Left lung (tissue), 10 donors: Measurements from ENCODE around the gene ASB1. TPM values are rescaled to one million over a fixed set of nuclear protein-coding genes. Genes with fewer than 3 reads are reported as not detected.

Experiments
- ATAC-seq: fragments of 200-7000 bp; cut with Tn5 transposase; one replicate; pipeline ENCODE4 v1.9.1; 2020; ENCODE audit warnings: moderate library complexity
- DNase-seq, 4 donors: peaks; one replicate each; pipeline ENCODE4 v3.0.0-alpha.2; 2013 to 2020
- H3K27ac ChIP-seq, 2 donors: fragments of 200-600 bp; sonication (generic) in 1 of 2; one replicate each; pipeline versions ENCODE4 v1.5.0 to v1.8.0; 2020 to 2021
- H3K27me3 ChIP-seq, 2 donors: fragments of 200-600 bp; sonication (generic) in 1 of 2; one replicate each; pipeline versions ENCODE4 v1.5.0 to v1.8.0; 2020 to 2021
- H3K36me3 ChIP-seq, 2 donors: fragments of 200-600 bp; sonication (generic) in 1 of 2; one replicate each; pipeline versions ENCODE4 v1.5.0 to v1.8.0; 2020 to 2021
- H3K4me1 ChIP-seq, 2 donors: fragments of 200-600 bp; one replicate each; pipeline ENCODE4 v1.8.0; 2021
- H3K4me3 ChIP-seq, 2 donors: fragments of 200-600 bp; sonication (generic) in 1 of 2; one replicate each; pipeline versions ENCODE4 v1.5.0 to v1.8.0; 2020 to 2021; ENCODE audit warnings: mild to moderate bottlenecking in 1 of 2
- H3K9me3 ChIP-seq, 2 donors: fragments of 200-600 bp; sonication (generic) in 1 of 2; one replicate each; pipeline versions ENCODE4 v1.5.0 to v1.8.0; 2020 to 2021
- CTCF ChIP-seq, 2 donors: fragments of 200-600 bp; sonication (generic) in 1 of 2; IDR thresholded peaks; one replicate each; pipeline versions ENCODE4 v1.5.0 to v1.8.0; 2021; ENCODE audit warnings: antibody characterized with exemption in 2 of 2
- intact Hi-C, 2 donors: fragments of 100-400 bp; cut with DNase I; formaldehyde crosslinking; loops; one replicate each; pipeline versions ENCODE4 v1.11.2 to v1.14.2; 2022
- polyA plus RNA-seq, 6 donors: library from polyadenylated mRNA; unstranded; fragments of 120-200 nt; gene quantifications; one replicate each; pipeline ENCODE4 v1.2.1, GENCODE V29; 2013; ENCODE audit not compliant: insufficient read length in 6 of 6
- total RNA-seq, 2 donors: library from RNA; stranded (reverse); fragmentation: NEBNext Ultra II Directional; extraction: Animal tissue kit (Norgen Biotek cat#: 25700); gene quantifications; one replicate each; pipeline ENCODE4 v1.2.1, GENCODE V29; 2021
- donor health status: DM: no; HTN: yes; CAD: no.
- donor health status: DM: no; HTN: no; CAD: no.

The ASB1 gene
- total and polyA plus RNA-seq, 8 donors = 16.6 to 33.4 (median 27.4) TPM

DNA sequence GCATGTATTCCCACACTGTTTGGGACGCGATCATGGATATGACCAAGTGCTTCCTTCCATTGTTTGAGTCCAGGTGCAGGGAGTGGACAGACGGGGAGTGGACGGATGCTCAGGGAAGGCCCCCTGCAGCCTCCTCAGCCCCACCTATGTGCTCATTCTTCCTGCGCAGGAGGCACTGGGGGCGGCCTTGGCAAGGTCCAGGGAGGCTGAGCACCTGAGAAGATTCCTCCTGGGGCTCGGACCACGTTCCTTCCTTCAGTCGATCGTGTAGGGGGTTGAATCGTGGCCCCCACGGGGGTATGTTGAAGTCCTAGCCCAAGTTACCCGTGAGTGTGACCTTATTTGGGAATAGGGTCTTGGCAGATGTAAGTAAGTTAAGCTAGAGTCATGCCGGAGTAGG, 60.4 kb downstream of the ASB1 start:
- ATAC-seq = no peak

GRCh38 chr2:238487652-238488346, 61.1 kb downstream of the ASB1 start:
- TF ChIP-seq CTCF (IDR thresholded peaks at IDR 0.05) = no peak
- H3K4me1 ChIP-seq = no peaks in the 10 kb centered on the region
- H3K36me3 ChIP-seq = no peaks in the 10 kb centered on the region
- intact Hi-C loops = no loop called here
- DNase-seq (no peak), ATAC-seq (no peak)
- no peak overlapping the region for H3K27ac ChIP-seq
- H3K4me3 ChIP-seq = no peak overlapping the region
- no peaks in the 10 kb centered on the region for H3K27me3 ChIP-seq
- H3K9me3 ChIP-seq = no peaks in the 10 kb centered on the region

More for the DNA sequence above, 60.4 kb downstream of the ASB1 start:
- DNase-seq = no peak
- no peak for TF ChIP-seq CTCF (IDR thresholded peaks at IDR 0.05)
- no peak overlapping the region for H3K27ac ChIP-seq
- no peaks in the 10 kb centered on the region for H3K27me3 ChIP-seq
- intact Hi-C loops = no loop called here
- no peaks in the 10 kb centered on the region for H3K4me1 ChIP-seq
- H3K36me3 ChIP-seq = no peaks in the 10 kb centered on the region
- no peak overlapping the region for H3K4me3 ChIP-seq
- no peaks in the 10 kb centered on the region for H3K9me3 ChIP-seq

DNA sequence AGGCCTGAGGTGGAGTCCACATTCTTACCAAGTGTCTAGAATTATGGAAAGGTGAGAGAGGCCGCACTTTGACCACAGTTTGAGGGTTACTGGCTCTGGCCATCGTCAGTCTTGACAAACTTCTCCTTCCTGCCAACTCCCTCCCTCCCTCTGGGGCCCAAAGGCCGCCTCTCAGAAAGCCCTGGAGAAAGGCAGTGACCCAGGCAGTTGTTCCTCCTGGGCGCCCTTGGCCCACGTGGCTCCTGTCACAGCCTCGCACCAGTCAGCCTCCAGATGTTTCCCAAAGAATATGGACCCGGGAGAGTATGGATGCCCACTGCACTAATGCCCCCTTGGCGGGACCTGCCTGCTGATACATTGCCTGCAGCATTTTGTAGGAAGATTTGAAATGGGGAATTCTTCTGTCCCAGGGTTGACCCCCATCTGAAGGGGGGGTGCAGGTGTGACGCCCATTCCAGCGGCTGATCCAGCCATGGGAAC, 61.7 kb downstream of the ASB1 start:
- DNase-seq = no peak
- H3K27ac ChIP-seq = no peak overlapping the region
- no peak for ATAC-seq
- no peaks in the 10 kb centered on the region for H3K9me3 ChIP-seq
- intact Hi-C loops = no loop called here
- no peaks in the 10 kb centered on the region for H3K27me3 ChIP-seq
- no peak for TF ChIP-seq CTCF (IDR thresholded peaks at IDR 0.05)
- no peak overlapping the region for H3K4me3 ChIP-seq
- H3K4me1 ChIP-seq = no peaks in the 10 kb centered on the region
- no peaks in the 10 kb centered on the region for H3K36me3 ChIP-seq

DNA sequence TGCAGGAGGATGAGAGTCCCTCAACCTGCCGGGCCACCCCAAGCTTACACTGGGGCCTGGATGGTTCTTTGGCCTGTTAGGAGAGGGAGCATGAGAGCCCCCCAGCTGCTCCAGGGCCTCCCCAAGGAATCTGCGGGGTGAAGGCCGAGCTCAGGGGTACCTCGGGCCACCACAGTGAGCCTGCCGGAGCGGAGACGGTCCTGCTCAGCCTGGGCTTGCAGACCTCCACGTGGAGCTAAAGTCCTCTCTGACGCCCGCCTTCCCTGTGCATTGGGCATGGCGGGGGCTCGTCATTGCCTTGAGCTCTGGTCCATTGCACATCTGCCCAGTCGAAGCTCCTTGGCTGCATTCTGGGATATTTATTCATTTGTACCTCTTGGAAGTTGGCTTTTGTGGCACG, 62.7 kb downstream of the ASB1 start:
- no peak for TF ChIP-seq CTCF (IDR thresholded peaks at IDR 0.05)
- Histone ChIP-seq H3K27ac (no peak overlapping the region), H3K4me3 (no peak overlapping the region)

DNA sequence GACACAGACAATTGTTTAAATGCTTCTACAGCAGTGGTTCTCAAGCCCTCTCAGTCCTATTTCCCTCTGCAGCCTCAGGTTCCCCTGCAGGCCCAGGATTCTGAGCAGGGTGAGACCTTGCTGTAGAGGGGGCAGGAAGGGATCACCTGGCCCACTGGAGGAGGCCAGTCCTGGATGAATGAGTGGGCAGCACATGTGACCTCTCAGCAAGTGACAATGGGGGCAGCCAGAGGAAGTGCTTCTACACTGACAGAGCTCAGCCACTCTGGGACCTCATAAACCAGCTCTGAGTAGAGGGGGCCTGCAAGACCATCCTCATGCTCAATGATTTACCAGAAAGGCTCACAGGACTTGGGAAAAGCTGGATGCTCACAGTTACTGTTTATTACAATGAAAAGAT, 63.2 kb downstream of the ASB1 start:
- Histone ChIP-seq H3K36me3 (no peaks in the 10 kb centered on the region), H3K27ac (no peak overlapping the region), H3K4me1 (no peaks in the 10 kb centered on the region), H3K27me3 (no peaks in the 10 kb centered on the region), H3K9me3 (no peaks in the 10 kb centered on the region), H3K4me3 (no peak overlapping the region)
- no peak for TF ChIP-seq CTCF (IDR thresholded peaks at IDR 0.05)
- ATAC-seq = no peak
- no peak for DNase-seq
- intact Hi-C loops = no loop called here

More for the DNA sequence above, 62.7 kb downstream of the ASB1 start:
- Histone ChIP-seq H3K36me3 (no peaks in the 10 kb centered on the region), H3K4me1 (no peaks in the 10 kb centered on the region), H3K27me3 (no peaks in the 10 kb centered on the region), H3K9me3 (no peaks in the 10 kb centered on the region)
- intact Hi-C loops = no loop called here
- DNase-seq = no peak
- ATAC-seq = no peak
